Stomach smooth muscle (tissue), 2 donors: ENCODE results near the gene SLC9A7.

ENCODE experiments used
- H3K27ac ChIP-seq: one replicate; pipeline ENCODE4 v1.7.0; 2013; ENCODE audit warnings: mild to moderate bottlenecking, low read length, inconsistent platforms
- H3K27me3 ChIP-seq, 2 donors: one replicate each; pipeline ENCODE4 v1.7.0; 2013; ENCODE audit warnings: low read length in 2 of 2; ENCODE audit not compliant: insufficient read depth in 2 of 2, control insufficient read depth in 1 of 2
- H3K36me3 ChIP-seq, 2 donors: one replicate each; pipeline ENCODE4 v1.7.0; 2013; ENCODE audit warnings: low read length in 2 of 2; ENCODE audit not compliant: control insufficient read depth in 2 of 2, insufficient read depth in 2 of 2
- H3K4me1 ChIP-seq: one replicate; pipeline ENCODE4 v1.7.0; 2013; ENCODE audit warnings: low read length; ENCODE audit not compliant: control insufficient read depth, insufficient read depth
- H3K4me3 ChIP-seq, 2 donors: one replicate each; pipeline ENCODE4 v1.7.0; 2013; ENCODE audit warnings: low read length in 2 of 2
- H3K9ac ChIP-seq, 2 donors: one replicate each; pipeline ENCODE4 v1.7.0; 2013; ENCODE audit warnings: low read length in 2 of 2, mild to moderate bottlenecking in 1 of 2
- H3K9me3 ChIP-seq, 2 donors: one replicate each; pipeline ENCODE4 v1.7.0; 2013; ENCODE audit warnings: low read length in 2 of 2; ENCODE audit not compliant: control insufficient read depth in 2 of 2
- donor health status: healthy.
- donor health status: Pancreatic carcinoma.

Gene SLC9A7

GRCh38 chrX:46777971-46778810, 19.3 kb upstream of the SLC9A7 start:
- Histone ChIP-seq H3K9ac (no peak overlapping the region), H3K27me3 (no peaks in the 10 kb centered on the region), H3K9me3 (no peaks in the 10 kb centered on the region), H3K4me1 (no peaks in the 10 kb centered on the region), H3K4me3 (no peak overlapping the region), H3K36me3 (no peaks in the 10 kb centered on the region), H3K27ac (no peak overlapping the region)

DNA sequence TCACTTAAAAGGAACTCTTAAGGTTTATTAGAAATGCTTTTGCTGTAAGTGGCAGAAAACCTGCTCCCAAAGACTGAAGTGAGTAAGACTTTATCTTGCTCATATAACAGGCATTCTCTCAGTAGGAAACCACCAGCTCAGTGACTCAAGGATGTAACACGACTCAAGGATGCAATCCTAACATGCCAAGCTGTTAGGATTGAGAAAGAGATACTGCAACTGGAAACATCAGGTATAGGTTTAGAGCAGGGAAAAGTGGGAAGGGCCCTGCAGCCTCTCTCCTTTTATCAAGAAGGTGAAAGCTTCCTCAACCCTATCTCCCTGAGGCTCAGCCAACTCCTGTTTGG, 11.9 kb upstream of the SLC9A7 start:
- H3K27ac ChIP-seq: no peak overlapping the region
- no peak overlapping the region for H3K4me3 ChIP-seq
- no peaks in the 10 kb centered on the region for H3K4me1 ChIP-seq
- H3K36me3 ChIP-seq: no peaks in the 10 kb centered on the region
- no peaks in the 10 kb centered on the region for H3K9me3 ChIP-seq
- H3K9ac ChIP-seq: no peak overlapping the region
- H3K27me3 ChIP-seq: peaks cover 0 to 11% of the 10 kb centered on the region in 2 donors

- Histone ChIP-seq H3K27ac (no peak overlapping the region), H3K4me1 (no peaks in the 10 kb centered on the region), H3K4me3 (no peak overlapping the region), H3K9me3 (no peaks in the 10 kb centered on the region), H3K27me3 (peaks cover 0 to 11% of the 10 kb centered on the region in 2 donors), H3K9ac (no peak overlapping the region), H3K36me3 (no peaks in the 10 kb centered on the region)
Observed at GRCh38 chrX:46770000-46770816, 11.3 kb upstream of the SLC9A7 start.

GRCh38 chrX:46762963-46763362, 4.0 kb upstream of the SLC9A7 start:
- no peaks in the 10 kb centered on the region for H3K36me3 ChIP-seq
- peaks cover 7% of the 10 kb centered on the region for H3K4me1 ChIP-seq
- no peak overlapping the region for H3K9ac ChIP-seq
- H3K27ac ChIP-seq: no peak overlapping the region
- peaks cover 0 to 2% of the 10 kb centered on the region in 2 donors for H3K27me3 ChIP-seq
- no peak overlapping the region for H3K4me3 ChIP-seq
- H3K9me3 ChIP-seq: no peaks in the 10 kb centered on the region

DNA sequence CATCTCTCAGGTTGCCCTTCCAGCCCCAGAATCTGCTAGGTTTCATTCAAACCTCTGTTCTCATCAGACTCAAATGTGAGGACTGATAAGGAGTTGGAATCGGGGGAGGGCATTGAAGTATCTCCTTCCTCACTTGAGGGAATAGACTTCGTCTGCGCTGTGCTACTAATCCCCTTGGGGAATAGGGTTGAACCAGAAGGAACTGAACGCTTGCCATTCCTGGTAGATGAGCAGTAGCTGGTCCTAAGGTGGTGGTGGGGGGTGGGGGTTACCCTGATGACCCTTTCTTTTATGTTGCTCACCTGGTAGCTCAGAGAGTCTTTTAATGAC, 692 bp upstream of the SLC9A7 start:
- peaks cover 7% of the 10 kb centered on the region for H3K4me1 ChIP-seq
- H3K9me3 ChIP-seq: no peaks in the 10 kb centered on the region
- no peaks in the 10 kb centered on the region for H3K36me3 ChIP-seq
- H3K27ac ChIP-seq: no peak overlapping the region
- no peak overlapping the region for H3K9ac ChIP-seq
- peaks cover 0 to 2% of the 10 kb centered on the region in 2 donors for H3K27me3 ChIP-seq
- H3K4me3 ChIP-seq: peak overlapping the region; percentile 49 to 70

GRCh38 chrX:46758163-46758955, 559 bp downstream of the SLC9A7 start:
- H3K36me3 ChIP-seq: no peaks in the 10 kb centered on the region
- peak overlapping the region in 1 of 2 donors; percentile 37 for H3K9ac ChIP-seq
- no peak overlapping the region for H3K27ac ChIP-seq
- H3K27me3 ChIP-seq: peaks cover 0 to 2% of the 10 kb centered on the region in 2 donors
- peaks cover 7% of the 10 kb centered on the region for H3K4me1 ChIP-seq
- no peaks in the 10 kb centered on the region for H3K9me3 ChIP-seq
- H3K4me3 ChIP-seq: peak overlapping the region; percentile 52 to 70

- H3K4me3 ChIP-seq: no peak overlapping the region
- no peaks in the 10 kb centered on the region for H3K36me3 ChIP-seq
- H3K4me1 ChIP-seq: peaks cover 7% of the 10 kb centered on the region
- no peak overlapping the region for H3K27ac ChIP-seq
- peaks cover 0 to 2% of the 10 kb centered on the region in 2 donors for H3K27me3 ChIP-seq
- no peak overlapping the region for H3K9ac ChIP-seq
- H3K9me3 ChIP-seq: no peaks in the 10 kb centered on the region
Observed at GRCh38 chrX:46757593-46757992, 1.3 kb downstream of the SLC9A7 start.

DNA sequence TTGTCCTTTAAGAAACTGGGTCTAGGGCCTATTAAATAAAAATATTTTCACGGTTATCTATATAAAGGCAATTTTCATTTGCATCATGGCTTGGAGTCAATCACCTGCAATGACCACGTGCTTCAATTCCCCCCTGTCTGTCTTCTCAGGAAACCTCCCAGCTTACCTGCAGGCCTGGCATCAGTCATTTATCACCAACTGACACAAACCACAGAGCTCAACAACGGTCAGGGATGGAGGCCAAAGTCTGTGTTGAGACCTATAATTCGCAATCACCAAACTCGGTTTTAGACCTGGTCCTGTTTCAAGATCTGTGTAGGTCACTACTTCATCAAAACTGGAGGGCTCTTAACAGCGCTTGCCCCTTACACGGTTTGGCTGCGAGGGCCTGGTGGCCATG, 1.9 kb downstream of the SLC9A7 start:
- no peaks in the 10 kb centered on the region for H3K36me3 ChIP-seq
- H3K27me3 ChIP-seq: peaks cover 0 to 2% of the 10 kb centered on the region in 2 donors
- peaks cover 7% of the 10 kb centered on the region for H3K4me1 ChIP-seq
- H3K9me3 ChIP-seq: no peaks in the 10 kb centered on the region
- H3K9ac ChIP-seq: no peak overlapping the region
- H3K27ac ChIP-seq: no peak overlapping the region
- no peak overlapping the region for H3K4me3 ChIP-seq

GRCh38 chrX:46755671-46756070, 3.2 kb downstream of the SLC9A7 start:
- Histone ChIP-seq H3K27ac (no peak overlapping the region), H3K36me3 (no peaks in the 10 kb centered on the region), H3K27me3 (no peaks in the 10 kb centered on the region), H3K9me3 (no peaks in the 10 kb centered on the region), H3K9ac (no peak overlapping the region), H3K4me1 (peaks cover 7% of the 10 kb centered on the region), H3K4me3 (no peak overlapping the region)

DNA sequence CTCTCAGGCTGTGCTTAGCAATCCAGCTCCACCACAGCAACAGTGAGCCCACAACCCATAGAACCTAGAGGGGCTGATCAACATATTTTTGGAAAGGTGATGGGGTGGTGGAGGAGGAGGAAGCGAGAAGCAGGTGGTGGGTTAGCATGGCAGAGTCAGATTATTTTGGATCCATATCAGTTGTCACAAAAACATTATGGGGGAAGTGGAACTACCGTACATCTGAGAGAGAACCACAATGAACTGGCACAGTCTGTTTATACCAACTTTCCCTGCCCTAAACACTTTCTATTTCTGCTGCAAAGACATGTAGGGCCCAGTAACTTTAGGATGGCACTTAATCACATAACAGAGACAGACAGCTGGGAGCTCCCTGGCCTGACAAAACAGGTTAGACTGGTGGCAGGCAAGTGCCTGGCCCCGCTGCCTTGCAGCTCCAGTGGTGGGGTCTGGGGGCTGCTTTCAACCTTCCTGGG, 4.3 kb downstream of the SLC9A7 start:
- Histone ChIP-seq H3K4me3 (no peak overlapping the region), H3K9ac (no peak overlapping the region), H3K9me3 (no peaks in the 10 kb centered on the region), H3K27ac (no peak overlapping the region), H3K4me1 (peaks cover 5% of the 10 kb centered on the region), H3K27me3 (no peaks in the 10 kb centered on the region), H3K36me3 (no peaks in the 10 kb centered on the region)
